NCI-H187 treated with DMSO at 0.1 percent for 48 hours (cell line): ENCODE data around the gene SCLY.
"Not testable (repeated sequence)": the region's sequence is repeated elsewhere in the genome, so short reads cannot be mapped to it uniquely, and the experiment has no call there.

Source experiments
- DNase-seq: peaks from one replicate; lab custom pipeline; 2025; lab: John Stamatoyannopoulos, UW

The SCLY gene

GRCh38 chr2:238040918-238041317 is 19.9 kb upstream of the SCLY start:
- DNase-seq: no peak

DNA sequence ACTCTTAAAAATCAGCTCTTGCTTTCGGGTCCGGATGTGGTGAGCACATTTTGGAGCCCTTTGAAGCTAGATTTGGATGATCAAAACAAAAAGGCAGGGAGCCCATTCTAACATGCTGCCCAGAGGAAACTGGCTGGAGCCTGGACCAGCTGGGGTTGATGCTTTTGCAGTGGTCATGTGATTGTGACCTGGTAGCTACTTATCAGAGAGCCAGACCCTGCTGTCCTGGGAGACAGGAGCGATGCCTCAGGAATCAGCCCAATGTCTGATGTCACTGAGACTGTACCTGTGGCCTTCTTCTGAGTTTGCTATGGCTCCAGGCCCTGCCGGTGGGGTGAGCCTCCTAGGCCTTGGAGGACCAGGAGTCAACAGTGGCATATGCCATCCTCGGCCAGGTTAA is 18.7 kb upstream of the SCLY start:
- DNase-seq: no peak

GRCh38 chr2:238042849-238043584 is 17.8 kb upstream of the SCLY start:
- DNase-seq: no peak

DNA sequence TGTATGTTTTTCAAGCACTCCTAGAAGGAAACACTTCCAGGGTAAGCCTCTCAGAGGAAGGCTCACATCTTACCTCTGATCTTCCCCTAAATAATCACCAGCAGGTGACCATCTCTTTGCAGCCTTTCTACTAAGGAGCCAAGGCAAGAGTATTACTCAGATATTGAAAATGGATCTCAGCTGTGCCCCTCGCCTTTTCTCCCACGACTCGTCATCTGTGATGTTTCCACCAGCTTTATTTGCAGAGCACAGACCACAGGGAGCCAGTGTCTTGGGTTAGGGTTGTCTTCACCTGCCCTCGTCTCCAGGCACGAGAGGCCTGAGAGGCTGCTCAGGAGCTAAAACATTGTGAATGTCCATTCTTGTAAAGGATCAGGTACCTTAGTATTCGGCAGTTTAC is 16.9 kb upstream of the SCLY start:
- DNase-seq: no peak

DNA sequence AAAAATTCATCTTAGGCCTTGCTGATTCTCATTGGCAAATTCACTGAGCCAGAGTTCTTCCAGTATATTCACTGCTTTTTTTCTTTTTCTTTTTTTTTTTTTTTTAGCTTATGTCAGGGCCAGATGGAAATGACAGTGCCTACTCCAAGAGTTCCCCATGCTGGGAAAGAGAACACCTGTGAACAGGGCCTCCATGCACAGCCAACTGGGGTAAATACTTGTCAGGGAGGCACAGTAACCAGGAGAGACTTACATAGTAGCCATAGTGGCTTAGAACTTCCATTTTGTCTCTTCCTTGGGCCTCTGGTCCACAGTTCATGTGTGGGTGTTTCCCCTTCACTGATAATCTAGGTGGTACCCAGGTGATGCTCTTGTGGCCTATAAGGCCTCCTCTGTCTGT is 15.2 kb upstream of the SCLY start:
- no peak for DNase-seq

- no peak for DNase-seq
Measured at GRCh38 chr2:238046725-238047270, 14.0 kb upstream of the SCLY start.

GRCh38 chr2:238053191-238053776 is 7.5 kb upstream of the SCLY start:
- no peak for DNase-seq

GRCh38 chr2:238055841-238056240 is 5.0 kb upstream of the SCLY start:
- no peak for DNase-seq

DNA sequence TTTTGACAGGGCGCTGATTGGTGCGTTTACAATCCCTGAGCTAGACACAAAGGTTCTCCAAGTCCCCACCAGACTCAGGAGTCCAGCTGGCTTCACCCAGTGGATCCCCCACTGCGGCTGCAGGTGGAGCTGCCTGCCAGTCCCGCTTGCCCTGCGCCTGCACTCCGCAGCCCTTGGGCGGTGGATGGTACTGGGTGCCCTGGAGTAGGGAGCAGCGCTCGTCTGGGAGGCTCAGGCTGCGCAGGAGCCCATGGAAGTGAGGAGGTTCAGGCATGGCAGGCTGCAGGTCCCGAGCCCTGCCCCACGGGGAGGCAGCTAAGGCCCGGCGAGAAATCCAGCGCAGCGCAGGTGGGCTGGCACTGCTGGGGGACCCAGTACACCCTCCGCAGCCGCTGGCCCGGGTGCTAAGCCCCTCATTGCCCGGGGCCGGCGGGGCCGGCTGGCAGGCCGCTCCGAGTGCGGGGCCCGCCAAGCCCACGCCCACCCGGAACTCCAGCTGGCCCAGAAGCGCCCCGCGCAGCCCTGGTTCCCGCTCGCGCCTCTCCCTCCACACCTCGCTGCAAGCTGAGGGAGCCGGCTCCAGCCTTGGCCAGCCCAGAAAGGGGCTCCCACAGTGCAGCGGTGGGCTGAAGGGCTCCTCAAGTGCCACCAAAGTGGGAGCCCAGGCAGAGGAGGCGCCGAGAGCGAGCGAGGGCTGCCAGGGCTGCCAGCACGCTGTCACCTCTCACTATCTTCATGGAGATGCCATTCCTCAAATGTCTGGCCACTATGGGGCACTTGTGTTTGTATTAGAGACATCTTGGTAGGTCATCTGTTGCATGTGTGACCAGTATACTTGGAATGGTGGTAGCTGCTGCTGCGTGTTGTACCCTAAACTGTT is 2.9 kb upstream of the SCLY start:
- not testable (repeated sequence) for DNase-seq

DNA sequence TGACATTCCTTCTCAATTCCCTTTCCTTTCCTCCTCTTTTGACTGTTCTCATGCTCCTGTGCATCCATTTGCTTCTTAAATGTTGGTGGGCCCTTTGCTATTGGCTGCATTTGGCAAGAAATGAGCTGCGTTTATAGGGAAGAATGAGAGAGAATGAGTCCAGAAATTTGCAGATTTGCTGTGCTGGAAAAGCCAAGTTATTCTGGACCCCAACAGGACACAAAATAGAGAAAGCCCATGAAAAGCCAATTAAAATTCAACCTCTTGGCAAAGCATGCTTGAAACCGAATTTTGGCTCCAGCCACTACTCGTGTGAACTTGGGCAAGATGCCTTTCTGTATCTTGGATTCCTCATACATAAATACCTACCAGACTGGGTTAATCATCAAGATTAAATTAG is 1.3 kb upstream of the SCLY start:
- DNase-seq: no peak

DNA sequence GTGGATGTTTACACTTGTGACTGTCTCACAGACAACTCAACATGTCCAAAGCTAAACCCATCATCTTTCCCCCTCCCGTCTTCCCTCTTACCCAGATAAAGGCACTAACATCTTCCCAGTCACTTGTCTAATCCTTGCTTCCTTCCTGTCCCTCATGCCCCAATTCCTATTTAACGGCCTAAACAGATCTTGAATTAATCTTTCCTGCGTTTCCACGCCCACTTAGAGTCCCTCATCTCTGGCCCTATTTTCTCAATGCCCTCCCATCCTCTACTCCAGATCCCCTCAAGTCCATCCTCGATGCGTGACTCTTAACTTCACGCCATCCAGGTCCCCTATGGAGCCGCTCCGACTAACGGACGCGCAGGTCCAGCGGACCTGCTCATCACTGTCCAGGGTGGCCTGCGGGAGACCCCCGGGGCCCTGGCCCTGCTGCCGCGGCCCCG is 682 bp upstream of the SCLY start:
- DNase-seq: no peak

- DNase-seq: no peak
Measured at GRCh38 chr2:238061315-238062202, 758 bp downstream of the SCLY start.

DNA sequence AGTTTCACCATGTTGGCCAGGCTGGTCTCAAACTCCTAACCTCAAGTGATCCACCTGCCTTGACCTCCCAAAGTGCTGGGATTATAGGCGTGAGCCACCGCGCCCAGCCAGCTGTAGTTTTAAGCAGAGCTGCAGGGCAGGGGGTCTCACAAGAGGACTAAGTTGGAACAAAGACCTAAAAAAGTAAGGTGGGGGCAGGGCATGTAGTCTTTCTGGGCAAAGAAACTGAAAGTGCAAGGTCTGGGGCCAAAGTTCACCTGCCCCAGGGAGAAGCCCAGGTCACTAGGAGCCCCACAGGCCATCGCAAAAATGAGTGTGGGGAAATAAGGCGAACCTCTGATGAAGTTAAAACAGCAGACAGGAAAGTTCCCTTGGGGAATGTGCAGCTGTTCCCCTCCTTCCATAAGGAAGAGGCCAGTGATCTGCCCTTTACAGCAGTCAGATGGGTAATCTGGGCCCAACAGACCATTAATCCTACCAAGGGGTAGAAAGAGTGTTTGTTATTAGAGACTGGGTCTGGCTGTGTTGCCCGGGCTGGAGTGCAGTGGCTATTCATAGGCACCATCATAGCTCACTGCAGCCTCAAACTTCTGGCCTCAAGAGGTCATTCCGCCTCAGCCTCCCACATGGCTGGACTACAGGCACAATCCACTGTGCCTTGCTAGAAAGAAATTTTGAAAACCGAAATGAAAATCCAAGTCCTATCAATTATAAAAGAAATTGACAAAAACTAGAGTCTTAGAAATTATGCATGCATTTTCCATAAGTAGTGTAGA is 2.8 kb downstream of the SCLY start:
- no peak for DNase-seq

- DNase-seq: no peak
Measured at GRCh38 chr2:238064376-238064775, 3.6 kb downstream of the SCLY start.

GRCh38 chr2:238065071-238065846 is 4.5 kb downstream of the SCLY start:
- no peak for DNase-seq

DNA sequence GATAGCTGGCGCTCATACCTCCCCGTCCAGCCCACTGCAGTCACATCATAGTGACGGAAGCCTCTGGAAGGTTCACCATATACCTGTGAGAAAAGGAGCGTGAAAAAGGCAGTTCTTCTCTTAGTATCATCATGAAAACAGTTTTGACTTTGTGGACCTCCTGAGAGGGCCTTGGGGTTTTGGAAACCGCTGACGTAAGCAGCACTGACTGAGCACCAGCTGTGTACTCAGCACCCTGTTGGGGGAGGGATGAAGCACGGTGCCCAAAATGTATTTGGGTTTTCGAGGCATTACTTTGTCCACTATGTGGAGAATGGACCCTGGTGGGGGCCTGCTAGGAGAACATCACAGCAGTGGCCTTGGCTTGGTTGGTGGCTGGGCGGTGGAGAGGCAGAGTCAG is 5.4 kb downstream of the SCLY start:
- DNase-seq: no peak

DNA sequence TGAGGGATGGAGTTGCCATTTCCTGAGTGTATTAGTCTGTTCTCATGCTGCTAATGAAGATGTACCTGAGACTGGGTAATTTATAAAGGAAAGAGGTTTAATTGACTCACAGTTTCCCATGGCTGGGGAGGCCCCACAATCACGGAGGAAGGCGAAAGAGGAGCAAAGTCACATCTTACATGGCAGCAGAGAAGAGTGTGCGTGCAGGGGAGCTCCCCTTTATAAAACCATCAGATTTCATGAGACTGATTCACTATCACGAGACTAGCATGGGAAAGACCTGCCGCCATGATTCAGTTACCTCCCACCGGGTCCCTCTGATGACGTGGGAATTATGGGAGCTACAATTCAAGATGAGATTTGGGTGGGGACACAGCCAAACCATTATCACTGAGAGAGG is 5.9 kb downstream of the SCLY start:
- DNase-seq: not testable (repeated sequence)

GRCh38 chr2:238067939-238068338 is 7.1 kb downstream of the SCLY start:
- no peak for DNase-seq

- DNase-seq: no peak
Measured at GRCh38 chr2:238069021-238069709, 8.4 kb downstream of the SCLY start.
